Measurements from ENCODE around the gene CFAP43. TPM values are rescaled to one million over a fixed set of nuclear protein-coding genes. Genes with fewer than 3 reads are reported as not detected.

CFAP43 gene
- total RNA-seq, 1 experiment from 2014 or later, result 0.42 TPM

GRCh38 chr10:104209575-104210198 is 22.5 kb downstream of the CFAP43 start:
- DNase-seq (ENCODE audit: low spot score), result peak; percentile 50
- POLR2A ChIA-PET, result no interaction called here
- H3K27me3 Mint-ChIP-seq (ENCODE audit: low read depth), result no peaks in the 10 kb centered on the region; the same call in 1 of the 2 replicates
- no peak overlapping the region for H3K4me3 Mint-ChIP-seq
- no peaks in the 10 kb centered on the region for H3K4me1 Mint-ChIP-seq
- TF ChIP-seq SOX15 (CRISPR knock-in tag; IDR thresholded peaks at IDR 0.05) (no peak), CTCF (IDR thresholded peaks at IDR 0.05) (peak; percentile 21; the same call in 1 of the 2 replicates), USF1 (CRISPR knock-in tag; IDR thresholded peaks at IDR 0.05) (no peak)
- no peaks in the 10 kb centered on the region for H3K36me3 Mint-ChIP-seq
- H3K9me3 Mint-ChIP-seq, result no peaks in the 10 kb centered on the region
- H3K27ac Mint-ChIP-seq, result no peak overlapping the region
- CTCF ChIA-PET, result interaction anchor here (1.2 to 1.9 kb wide), 3 partner anchors 164 to 227 kb away, joined by 3 to 7 read pairs (median 6); no protein-coding TSS in a partner anchor
- peak; percentile 86 for ATAC-seq

GRCh38 chr10:104208730-104209129 is 23.4 kb downstream of the CFAP43 start:
- TF ChIP-seq FOXK1 (CRISPR knock-in tag; IDR thresholded peaks at IDR 0.05) (no peak), MAX (CRISPR knock-in tag; IDR thresholded peaks at IDR 0.05) (no peak)
- no peaks in the 10 kb centered on the region for H3K36me3 Mint-ChIP-seq
- H3K27ac Mint-ChIP-seq, result no peak overlapping the region
- no peaks in the 10 kb centered on the region for H3K4me1 Mint-ChIP-seq
- H3K9me3 Mint-ChIP-seq, result no peaks in the 10 kb centered on the region
- CTCF ChIA-PET, result no interaction called here
- no peak for DNase-seq (ENCODE audit: low spot score)
- no peak overlapping the region for H3K4me3 Mint-ChIP-seq
- POLR2A ChIA-PET, result no interaction called here
- no peaks in the 10 kb centered on the region; the same call in 1 of the 2 replicates for H3K27me3 Mint-ChIP-seq (ENCODE audit: low read depth)
- no peak for ATAC-seq

GRCh38 chr10:104202231-104202630 is 29.9 kb downstream of the CFAP43 start:
- no peaks in the 10 kb centered on the region; the same call in 1 of the 2 replicates for H3K27me3 Mint-ChIP-seq (ENCODE audit: low read depth)
- no peak for DNase-seq (ENCODE audit: low spot score)
- H3K9me3 Mint-ChIP-seq, result no peaks in the 10 kb centered on the region
- H3K27ac Mint-ChIP-seq, result no peak overlapping the region
- TF ChIP-seq TP53 (CRISPR knock-in tag; IDR thresholded peaks at IDR 0.05), result no peak
- TF ChIP-seq IRF1 (CRISPR knock-in tag; IDR thresholded peaks at IDR 0.05), result no peak
- no peak for TF ChIP-seq E2F4 (CRISPR knock-in tag; IDR thresholded peaks at IDR 0.05; ENCODE audit: borderline replicate concordance, low read depth)
- no peak for TF ChIP-seq ZNF138 (CRISPR knock-in tag; conservative IDR thresholded peaks at IDR 0.05)
- no peak for TF ChIP-seq ZNF512 (CRISPR knock-in tag; IDR thresholded peaks at IDR 0.05; ENCODE audit: borderline replicate concordance)
- no peak for TF ChIP-seq ZNF396 (CRISPR knock-in tag; IDR thresholded peaks at IDR 0.05; ENCODE audit: borderline replicate concordance)
- no peak for TF ChIP-seq E2F1 (CRISPR knock-in tag; IDR thresholded peaks at IDR 0.05)
- TF ChIP-seq CREB1 (CRISPR knock-in tag; IDR thresholded peaks at IDR 0.05), result no peak
- no peak for TF ChIP-seq PRRX2 (CRISPR knock-in tag; IDR thresholded peaks at IDR 0.05)
- TF ChIP-seq ZNF671 (CRISPR knock-in tag; IDR thresholded peaks at IDR 0.05), result no peak
- TF ChIP-seq TEAD1 (CRISPR knock-in tag; IDR thresholded peaks at IDR 0.05), result no peak
- TF ChIP-seq NR3C1 (CRISPR knock-in tag; conservative IDR thresholded peaks at IDR 0.05; ENCODE audit: low read depth), result no peak
- TF ChIP-seq ZNF263 (CRISPR knock-in tag; IDR thresholded peaks at IDR 0.05; ENCODE audit: low read depth), result no peak
- no peak for TF ChIP-seq ETV6 (CRISPR knock-in tag; IDR thresholded peaks at IDR 0.05)
- TF ChIP-seq USF1 (CRISPR knock-in tag; IDR thresholded peaks at IDR 0.05), result no peak
- TF ChIP-seq ATF3 (CRISPR knock-in tag; conservative IDR thresholded peaks at IDR 0.05), result no peak
- no peak for TF ChIP-seq MAX (CRISPR knock-in tag; IDR thresholded peaks at IDR 0.05)
- TF ChIP-seq NR2C2 (CRISPR knock-in tag; IDR thresholded peaks at IDR 0.05), result no peak
- POLR2A ChIA-PET, result no interaction called here
- H3K4me3 Mint-ChIP-seq, result no peak overlapping the region
- no peaks in the 10 kb centered on the region for H3K36me3 Mint-ChIP-seq
- H3K4me1 Mint-ChIP-seq, result peaks cover 6% of the 10 kb centered on the region
- no peak for ATAC-seq
- CTCF ChIA-PET, result no interaction called here

All from WTC11 (cell line).